Left lung (tissue), 14 donors: ENCODE results near the gene SIGLEC5. TPM values are rescaled to one million over a fixed set of nuclear protein-coding genes. Genes with fewer than 3 reads are reported as not detected.
"Not testable (repeated sequence)": the region's sequence is repeated elsewhere in the genome, so short reads cannot be mapped to it uniquely, and the experiment has no call there.

Experiments
- ATAC-seq: fragments of 200-7000 bp; cut with Tn5 transposase; one replicate; pipeline ENCODE4 v1.9.1; 2020; ENCODE audit warnings: moderate library complexity
- DNase-seq, 4 donors: peaks; one replicate each; pipeline ENCODE4 v3.0.0-alpha.2; 2013 to 2020
- H3K27ac ChIP-seq, 2 donors: fragments of 200-600 bp; sonication (generic) in 1 of 2; one replicate each; pipeline versions ENCODE4 v1.5.0 to v1.8.0; 2020 to 2021
- H3K27me3 ChIP-seq, 2 donors: fragments of 200-600 bp; sonication (generic) in 1 of 2; one replicate each; pipeline versions ENCODE4 v1.5.0 to v1.8.0; 2020 to 2021
- H3K36me3 ChIP-seq, 2 donors: fragments of 200-600 bp; sonication (generic) in 1 of 2; one replicate each; pipeline versions ENCODE4 v1.5.0 to v1.8.0; 2020 to 2021
- H3K4me1 ChIP-seq, 2 donors: fragments of 200-600 bp; one replicate each; pipeline ENCODE4 v1.8.0; 2021
- H3K4me3 ChIP-seq, 2 donors: fragments of 200-600 bp; sonication (generic) in 1 of 2; one replicate each; pipeline versions ENCODE4 v1.5.0 to v1.8.0; 2020 to 2021; ENCODE audit warnings: mild to moderate bottlenecking in 1 of 2
- H3K9me3 ChIP-seq, 2 donors: fragments of 200-600 bp; sonication (generic) in 1 of 2; one replicate each; pipeline versions ENCODE4 v1.5.0 to v1.8.0; 2020 to 2021
- intact Hi-C, 2 donors: fragments of 100-400 bp; cut with DNase I; formaldehyde crosslinking; loops; one replicate each; pipeline versions ENCODE4 v1.11.2 to v1.14.2; 2022
- long read RNA-seq, 12 donors: library from polyadenylated mRNA in 2 of 12; unstranded in 2 of 12; transcript quantifications; one replicate each; pipeline ENCODE4 v2.0.0 and lab custom pipeline, GENCODE V29; 2019 to 2026
- polyA plus RNA-seq, 6 donors: library from polyadenylated mRNA; unstranded; fragments of 120-200 nt; gene quantifications; one replicate each; pipeline ENCODE4 v1.2.1, GENCODE V29; 2013; ENCODE audit not compliant: insufficient read length in 6 of 6
- total RNA-seq, 2 donors: library from RNA; stranded (reverse); fragmentation: NEBNext Ultra II Directional; extraction: Animal tissue kit (Norgen Biotek cat#: 25700); gene quantifications; one replicate each; pipeline ENCODE4 v1.2.1, GENCODE V29; 2021
- TF ChIP-seq, protein P1 (sequence below), 2 donors: fragments of 200-600 bp; sonication (generic) in 1 of 2; IDR thresholded peaks; one replicate each; pipeline versions ENCODE4 v1.5.0 to v1.8.0; 2021; ENCODE audit warnings: antibody characterized with exemption in 2 of 2
- donor health status: DM: no; HTN: yes; CAD: no.
- donor health status: DM: no; HTN: no; CAD: no.

SIGLEC5 gene
- total RNA-seq (10 to 100 TPM in 1 of 2 donors, not detected in 1; 11.0 TPM), polyA plus RNA-seq (under 1 TPM in 4 of 6 donors, not detected in 2; 0.50 to 0.56 (median 0.53) TPM)
- long read RNA-seq, donor 1, result 0 reads
- long read RNA-seq, donor 2, result 0 reads
- long read RNA-seq, donor 3, result 0 reads
- long read RNA-seq, donor 4, result 0 reads
- long read RNA-seq, donor 5, result 0 reads
- long read RNA-seq, donor 6, result 0 reads
- long read RNA-seq, donor 7, result 0 reads
- long read RNA-seq, donor 8, result 0 reads
- long read RNA-seq, donor 9, result 0 reads
- long read RNA-seq, donor 10, result 0 reads
- long read RNA-seq, donor 11, result 0 reads
- long read RNA-seq, donor 12, result 0 reads

DNA sequence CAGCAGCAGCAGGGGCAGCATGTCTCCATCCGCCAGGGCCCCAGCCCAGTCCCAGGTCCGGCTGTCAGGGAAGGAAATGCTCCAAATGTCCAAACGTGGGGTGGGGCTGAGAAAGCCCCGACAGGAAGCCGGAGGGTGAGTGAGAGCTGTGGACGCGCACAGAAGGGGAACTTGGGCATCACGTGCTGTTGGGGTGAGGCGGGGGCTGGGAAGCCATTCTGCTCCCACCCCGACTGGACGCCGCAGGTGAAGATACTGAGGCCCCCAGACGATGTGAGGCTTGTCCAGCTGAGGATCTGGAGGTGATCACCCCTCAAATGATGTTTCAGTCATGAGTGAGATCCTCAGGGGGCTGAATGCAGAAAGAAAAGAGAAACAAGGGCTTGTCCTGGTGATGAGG, at the start of gene SIGLEC5:
TSS of gene SIGLEC5 (minus strand) at position 87 of the 400 bp plus-strand sequence. CDS start at position 21, 66 bp downstream.
- peak in 2 of 4 donors; percentile 54 to 89 for DNase-seq
- Histone ChIP-seq H3K27me3 (peaks cover 0 to 29% of the 10 kb centered on the region in 2 donors), H3K4me3 (peak within 1 kb of the TSS in 1 of 2 donors; percentile 38), H3K4me1 (peaks cover 0 to 16% of the 10 kb centered on the region in 2 donors), H3K27ac (peak within 1 kb of the TSS in 1 of 2 donors; percentile 70)
- H3K9me3 ChIP-seq, H3K36me3 ChIP-seq, intact Hi-C loops: not testable (repeated sequence)
- peak; percentile 71 for ATAC-seq

DNA sequence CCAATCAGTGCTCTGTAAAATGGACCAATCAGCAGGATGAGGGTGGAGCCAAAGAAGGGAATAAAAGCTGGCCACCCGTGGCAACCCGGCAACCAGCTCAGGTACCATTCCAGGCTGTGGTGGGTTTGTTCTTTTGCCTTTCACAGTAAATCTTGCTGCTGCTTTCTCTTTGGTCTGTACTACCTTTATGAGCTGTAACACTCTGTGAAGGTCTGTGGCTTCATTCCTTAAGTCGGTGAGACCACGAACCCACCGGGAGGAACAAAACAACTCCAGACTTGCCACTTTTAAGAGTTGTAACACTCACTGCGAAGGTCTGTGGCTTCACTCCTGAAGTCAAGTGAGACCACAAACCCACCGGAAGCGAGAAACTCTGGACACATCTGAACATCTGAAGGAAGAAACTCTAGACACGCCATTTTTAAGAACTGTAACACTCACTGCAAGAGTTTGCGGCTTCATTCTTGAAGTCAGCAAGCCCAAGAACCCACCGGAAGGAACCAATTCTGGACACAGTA, 46.4 kb upstream of the SIGLEC5 start:
- DNase-seq, result no peak
- Histone ChIP-seq H3K36me3 (no peaks in the 10 kb centered on the region), H3K4me1 (peaks cover 0 to 3% of the 10 kb centered on the region in 2 donors), H3K27me3 (peaks cover 0 to 36% of the 10 kb centered on the region in 2 donors), H3K27ac (no peak overlapping the region), H3K4me3 (no peak overlapping the region), H3K9me3 (no peaks in the 10 kb centered on the region)
- TF ChIP-seq, protein P1, sequence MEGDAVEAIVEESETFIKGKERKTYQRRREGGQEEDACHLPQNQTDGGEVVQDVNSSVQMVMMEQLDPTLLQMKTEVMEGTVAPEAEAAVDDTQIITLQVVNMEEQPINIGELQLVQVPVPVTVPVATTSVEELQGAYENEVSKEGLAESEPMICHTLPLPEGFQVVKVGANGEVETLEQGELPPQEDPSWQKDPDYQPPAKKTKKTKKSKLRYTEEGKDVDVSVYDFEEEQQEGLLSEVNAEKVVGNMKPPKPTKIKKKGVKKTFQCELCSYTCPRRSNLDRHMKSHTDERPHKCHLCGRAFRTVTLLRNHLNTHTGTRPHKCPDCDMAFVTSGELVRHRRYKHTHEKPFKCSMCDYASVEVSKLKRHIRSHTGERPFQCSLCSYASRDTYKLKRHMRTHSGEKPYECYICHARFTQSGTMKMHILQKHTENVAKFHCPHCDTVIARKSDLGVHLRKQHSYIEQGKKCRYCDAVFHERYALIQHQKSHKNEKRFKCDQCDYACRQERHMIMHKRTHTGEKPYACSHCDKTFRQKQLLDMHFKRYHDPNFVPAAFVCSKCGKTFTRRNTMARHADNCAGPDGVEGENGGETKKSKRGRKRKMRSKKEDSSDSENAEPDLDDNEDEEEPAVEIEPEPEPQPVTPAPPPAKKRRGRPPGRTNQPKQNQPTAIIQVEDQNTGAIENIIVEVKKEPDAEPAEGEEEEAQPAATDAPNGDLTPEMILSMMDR (IDR thresholded peaks at IDR 0.05), result no peak
- intact Hi-C loops, result no loop called here
- ATAC-seq, result no peak

DNA sequence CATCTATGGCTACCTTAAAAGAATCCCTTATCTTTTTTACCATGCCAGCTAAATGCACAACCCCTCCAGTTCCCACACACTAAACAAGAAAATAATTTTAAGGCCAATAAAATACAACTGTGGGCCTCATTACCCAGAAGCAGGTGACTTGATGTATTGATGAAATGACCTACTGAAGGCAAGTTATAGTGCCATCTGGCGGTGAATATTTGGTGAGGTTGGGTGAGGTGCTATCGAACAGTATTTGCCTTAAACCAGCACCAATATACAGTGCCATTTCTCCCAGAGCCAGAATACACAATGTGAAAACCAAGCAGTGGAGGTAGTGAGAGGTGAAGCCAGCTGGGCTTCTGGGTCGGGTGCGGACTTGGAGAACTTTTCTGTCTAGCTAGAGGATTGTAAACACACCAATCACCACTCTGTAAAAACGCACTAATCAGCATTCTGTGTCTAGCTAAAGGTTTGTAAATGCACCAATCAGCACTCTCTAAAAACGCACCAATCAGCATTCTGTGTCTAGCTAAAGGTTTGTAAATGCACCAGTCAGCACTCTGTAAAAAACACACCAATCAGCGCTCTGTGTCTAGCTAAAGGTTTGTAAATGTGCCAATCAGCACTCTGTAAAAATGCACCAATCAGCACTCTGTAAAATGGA, 45.8 kb upstream of the SIGLEC5 start:
- H3K4me1 ChIP-seq, H3K36me3 ChIP-seq, H3K4me3 ChIP-seq, H3K9me3 ChIP-seq, intact Hi-C loops, DNase-seq, H3K27ac ChIP-seq: not testable (repeated sequence)
- TF ChIP-seq, protein P1 (IDR thresholded peaks at IDR 0.05), result peak; percentile 27 to 29
- H3K27me3 ChIP-seq, result peaks cover 0 to 37% of the 10 kb centered on the region in 2 donors
- peak; percentile 31 for ATAC-seq

- Histone ChIP-seq H3K27me3 (peaks cover 0 to 46% of the 10 kb centered on the region in 2 donors), H3K9me3 (peaks cover 0 to 2% of the 10 kb centered on the region in 2 donors), H3K27ac (no peak overlapping the region), H3K4me1 (peaks cover 0 to 7% of the 10 kb centered on the region in 2 donors), H3K36me3 (no peaks in the 10 kb centered on the region), H3K4me3 (no peak overlapping the region)
- no peak for DNase-seq
- ATAC-seq, result no peak
- TF ChIP-seq, protein P1 (IDR thresholded peaks at IDR 0.05), result no peak
- intact Hi-C loops, result no loop called here
These were observed 38.0 kb upstream of the SIGLEC5 start for GRCh38 chr19:51668216-51668615.

DNA sequence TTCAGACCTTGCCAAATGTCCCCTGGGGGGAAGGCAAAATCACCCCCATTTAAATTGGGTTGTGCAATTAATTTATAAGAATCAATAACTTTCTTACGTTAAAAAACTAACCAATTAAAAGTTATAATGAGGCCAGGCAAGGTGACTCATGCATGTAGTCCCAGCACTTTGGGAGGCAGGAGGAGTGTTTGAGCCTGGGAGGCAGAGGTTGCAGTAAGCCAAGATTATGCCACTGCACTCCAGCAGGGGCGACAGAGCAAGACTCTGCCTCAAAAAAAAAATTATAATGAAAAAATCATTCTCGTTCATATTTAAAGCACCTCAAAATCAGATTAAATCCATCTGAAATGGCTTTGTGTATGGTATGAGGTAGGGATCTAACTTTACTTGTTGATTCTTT, 34.8 kb upstream of the SIGLEC5 start:
- intact Hi-C loops, result no loop called here
- Histone ChIP-seq H3K4me3 (no peak overlapping the region), H3K27ac (no peak overlapping the region), H3K27me3 (peaks cover 3 to 58% of the 10 kb centered on the region in 2 donors), H3K36me3 (no peaks in the 10 kb centered on the region), H3K4me1 (peaks cover 0 to 7% of the 10 kb centered on the region in 2 donors), H3K9me3 (peaks cover 0 to 2% of the 10 kb centered on the region in 2 donors)
- ATAC-seq (no peak), DNase-seq (no peak)
- TF ChIP-seq, protein P1 (IDR thresholded peaks at IDR 0.05), result no peak
